Measurements from ENCODE around the gene MAPK14. TPM values are rescaled to one million over a fixed set of nuclear protein-coding genes. Genes with fewer than 3 reads are reported as not detected.

MAPK14 gene
- total RNA-seq, 1 donor from 2014 or later: 38.4 TPM

DNA sequence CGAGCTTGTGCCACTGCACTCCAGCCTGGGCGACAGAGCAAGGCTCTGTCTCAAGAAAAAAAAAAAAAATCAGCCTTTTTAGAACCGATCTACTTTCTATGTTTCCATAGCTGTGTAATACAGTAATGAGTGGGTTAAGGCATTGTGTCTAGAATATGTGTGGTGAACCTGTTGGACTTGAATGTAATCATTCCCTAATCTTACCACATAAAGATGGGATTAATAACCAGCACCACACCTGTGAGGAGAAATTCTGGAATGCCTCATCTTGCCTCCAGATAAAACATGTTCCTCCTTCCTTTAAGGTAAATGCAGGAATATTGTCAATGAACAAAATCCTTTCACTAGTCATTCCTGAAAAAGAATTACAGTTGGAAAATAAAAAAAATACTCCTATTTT is 43.7 kb downstream of the MAPK14 start:
- FAIRE-seq (no peak), DNase-seq (ENCODE audit: low read depth) (peak; percentile 22)
- Histone ChIP-seq H3K27me3 (ENCODE audit: control insufficient read depth, insufficient read depth, low read length) (no peaks in the 10 kb centered on the region), H3K4me3 (ENCODE audit: low read depth, low read length) (no peak overlapping the region), H3K36me3 (ENCODE audit: control insufficient read depth, insufficient read depth, low read length) (no peaks in the 10 kb centered on the region)
- TF ChIP-seq, protein P1, sequence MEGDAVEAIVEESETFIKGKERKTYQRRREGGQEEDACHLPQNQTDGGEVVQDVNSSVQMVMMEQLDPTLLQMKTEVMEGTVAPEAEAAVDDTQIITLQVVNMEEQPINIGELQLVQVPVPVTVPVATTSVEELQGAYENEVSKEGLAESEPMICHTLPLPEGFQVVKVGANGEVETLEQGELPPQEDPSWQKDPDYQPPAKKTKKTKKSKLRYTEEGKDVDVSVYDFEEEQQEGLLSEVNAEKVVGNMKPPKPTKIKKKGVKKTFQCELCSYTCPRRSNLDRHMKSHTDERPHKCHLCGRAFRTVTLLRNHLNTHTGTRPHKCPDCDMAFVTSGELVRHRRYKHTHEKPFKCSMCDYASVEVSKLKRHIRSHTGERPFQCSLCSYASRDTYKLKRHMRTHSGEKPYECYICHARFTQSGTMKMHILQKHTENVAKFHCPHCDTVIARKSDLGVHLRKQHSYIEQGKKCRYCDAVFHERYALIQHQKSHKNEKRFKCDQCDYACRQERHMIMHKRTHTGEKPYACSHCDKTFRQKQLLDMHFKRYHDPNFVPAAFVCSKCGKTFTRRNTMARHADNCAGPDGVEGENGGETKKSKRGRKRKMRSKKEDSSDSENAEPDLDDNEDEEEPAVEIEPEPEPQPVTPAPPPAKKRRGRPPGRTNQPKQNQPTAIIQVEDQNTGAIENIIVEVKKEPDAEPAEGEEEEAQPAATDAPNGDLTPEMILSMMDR (IDR thresholded peaks at IDR 0.05; ENCODE audit: insufficient read depth, low read length, severe bottlenecking): no peak

DNA sequence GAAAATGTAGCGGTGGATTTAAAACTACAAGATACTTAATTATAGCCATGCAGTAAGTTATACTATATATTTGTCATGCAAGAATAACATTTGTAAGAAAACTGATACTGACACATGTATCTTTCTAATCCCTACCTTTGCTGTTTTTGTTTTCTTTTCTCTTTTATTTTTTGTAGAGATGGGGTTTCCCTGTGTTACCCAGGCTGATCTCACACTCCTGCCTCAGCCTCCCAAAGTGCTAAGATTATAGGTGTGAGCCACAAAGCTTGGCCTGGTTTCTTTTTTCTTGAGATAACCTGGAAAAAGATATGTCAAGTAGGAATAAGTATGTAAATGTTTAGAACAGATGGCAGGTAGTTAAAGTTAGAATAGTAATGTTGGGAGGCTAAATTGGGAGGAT is 44.1 kb downstream of the MAPK14 start:
- TF ChIP-seq, protein P1 (IDR thresholded peaks at IDR 0.05; ENCODE audit: insufficient read depth, low read length, severe bottlenecking): no peak
- no peaks in the 10 kb centered on the region for H3K27me3 ChIP-seq (ENCODE audit: control insufficient read depth, insufficient read depth, low read length)
- DNase-seq (ENCODE audit: low read depth): no peak
- H3K4me3 ChIP-seq (ENCODE audit: low read depth, low read length): no peak overlapping the region
- H3K36me3 ChIP-seq (ENCODE audit: control insufficient read depth, insufficient read depth, low read length): no peaks in the 10 kb centered on the region
- FAIRE-seq: no peak

DNA sequence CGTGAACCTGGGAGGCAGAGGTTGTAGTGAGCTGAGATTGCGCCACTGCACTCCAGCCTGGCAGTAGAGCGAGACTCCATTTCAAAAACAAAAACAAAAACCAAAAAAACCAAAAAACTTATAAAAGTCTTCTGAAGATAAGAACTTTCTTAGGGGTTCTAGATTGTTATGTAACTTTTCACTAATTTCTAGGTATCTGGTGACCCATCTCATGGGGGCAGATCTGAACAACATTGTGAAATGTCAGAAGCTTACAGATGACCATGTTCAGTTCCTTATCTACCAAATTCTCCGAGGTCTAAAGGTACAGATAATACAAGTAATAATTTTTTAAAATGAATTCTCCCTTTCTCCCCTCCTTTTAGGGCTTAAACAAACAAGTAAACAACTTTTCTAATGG is 45.1 kb downstream of the MAPK14 start:
- FAIRE-seq (no peak), DNase-seq (ENCODE audit: low read depth) (no peak)

DNA sequence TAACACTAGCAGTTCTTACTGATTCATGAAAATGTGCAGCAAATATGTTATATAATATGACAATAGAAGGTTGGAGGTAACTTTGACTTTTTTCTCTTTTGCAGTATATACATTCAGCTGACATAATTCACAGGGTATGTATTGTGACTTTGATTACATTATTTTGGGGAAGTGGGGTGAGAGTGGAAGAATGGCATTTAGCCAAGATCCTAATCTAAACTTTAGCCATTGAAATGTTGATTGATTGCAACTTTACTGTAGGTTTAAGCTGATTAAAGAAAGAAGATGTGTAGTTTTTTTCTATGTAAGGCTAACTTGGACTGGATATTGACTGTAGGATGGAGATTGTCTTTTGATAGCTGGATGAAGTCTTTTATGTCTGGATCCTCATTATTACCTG is 46.0 kb downstream of the MAPK14 start:
- FAIRE-seq (no peak), DNase-seq (ENCODE audit: low read depth) (no peak)
- TF ChIP-seq, protein P1 (IDR thresholded peaks at IDR 0.05; ENCODE audit: insufficient read depth, low read length, severe bottlenecking): no peak
- Histone ChIP-seq H3K4me3 (ENCODE audit: low read depth, low read length) (no peak overlapping the region), H3K36me3 (ENCODE audit: control insufficient read depth, insufficient read depth, low read length) (peaks cover 4% of the 10 kb centered on the region), H3K27me3 (ENCODE audit: control insufficient read depth, insufficient read depth, low read length) (no peaks in the 10 kb centered on the region)

More for the DNA sequence above, 45.1 kb downstream of the MAPK14 start:
- TF ChIP-seq, protein P1 (IDR thresholded peaks at IDR 0.05; ENCODE audit: insufficient read depth, low read length, severe bottlenecking): no peak
- no peaks in the 10 kb centered on the region for H3K27me3 ChIP-seq (ENCODE audit: control insufficient read depth, insufficient read depth, low read length)
- no peak overlapping the region for H3K4me3 ChIP-seq (ENCODE audit: low read depth, low read length)
- peaks cover 2% of the 10 kb centered on the region for H3K36me3 ChIP-seq (ENCODE audit: control insufficient read depth, insufficient read depth, low read length)

DNA sequence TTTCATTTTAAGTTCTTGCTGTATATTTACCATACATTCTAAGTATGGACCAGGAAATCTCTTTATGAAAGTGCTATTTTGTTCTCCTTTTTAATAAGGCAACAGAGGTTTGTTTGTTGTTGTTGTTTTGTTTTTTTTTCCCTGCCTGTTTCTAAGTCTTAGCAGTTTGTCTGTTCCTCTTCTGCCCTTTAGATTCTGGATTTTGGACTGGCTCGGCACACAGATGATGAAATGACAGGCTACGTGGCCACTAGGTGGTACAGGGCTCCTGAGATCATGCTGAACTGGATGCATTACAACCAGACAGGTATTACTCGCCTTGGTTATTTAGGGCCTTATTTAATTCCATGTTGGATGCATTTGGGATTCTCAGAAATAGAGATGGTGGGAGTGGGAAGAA is 48.0 kb downstream of the MAPK14 start:
- H3K4me3 ChIP-seq (ENCODE audit: low read depth, low read length): no peak overlapping the region
- FAIRE-seq: no peak
- peaks cover 4% of the 10 kb centered on the region for H3K36me3 ChIP-seq (ENCODE audit: control insufficient read depth, insufficient read depth, low read length)
- TF ChIP-seq, protein P1 (IDR thresholded peaks at IDR 0.05; ENCODE audit: insufficient read depth, low read length, severe bottlenecking): peak; percentile 57
- H3K27me3 ChIP-seq (ENCODE audit: control insufficient read depth, insufficient read depth, low read length): no peaks in the 10 kb centered on the region
- peak; percentile 31 for DNase-seq (ENCODE audit: low read depth)
